Left lung (tissue), 10 donors: ENCODE results near the gene NPY2R. TPM values are rescaled to one million over a fixed set of nuclear protein-coding genes. Genes with fewer than 3 reads are reported as not detected.

Experiments used
- ATAC-seq: fragments of 200-7000 bp; cut with Tn5 transposase; one replicate; pipeline ENCODE4 v1.9.1; 2020; ENCODE audit warnings: moderate library complexity
- DNase-seq, 4 donors: peaks; one replicate each; pipeline ENCODE4 v3.0.0-alpha.2; 2013 to 2020
- H3K27ac ChIP-seq, 2 donors: fragments of 200-600 bp; sonication (generic) in 1 of 2; one replicate each; pipeline versions ENCODE4 v1.5.0 to v1.8.0; 2020 to 2021
- H3K27me3 ChIP-seq, 2 donors: fragments of 200-600 bp; sonication (generic) in 1 of 2; one replicate each; pipeline versions ENCODE4 v1.5.0 to v1.8.0; 2020 to 2021
- H3K36me3 ChIP-seq, 2 donors: fragments of 200-600 bp; sonication (generic) in 1 of 2; one replicate each; pipeline versions ENCODE4 v1.5.0 to v1.8.0; 2020 to 2021
- H3K4me1 ChIP-seq, 2 donors: fragments of 200-600 bp; one replicate each; pipeline ENCODE4 v1.8.0; 2021
- H3K4me3 ChIP-seq, 2 donors: fragments of 200-600 bp; sonication (generic) in 1 of 2; one replicate each; pipeline versions ENCODE4 v1.5.0 to v1.8.0; 2020 to 2021; ENCODE audit warnings: mild to moderate bottlenecking in 1 of 2
- H3K9me3 ChIP-seq, 2 donors: fragments of 200-600 bp; sonication (generic) in 1 of 2; one replicate each; pipeline versions ENCODE4 v1.5.0 to v1.8.0; 2020 to 2021
- intact Hi-C, 2 donors: fragments of 100-400 bp; cut with DNase I; formaldehyde crosslinking; loops; one replicate each; pipeline versions ENCODE4 v1.11.2 to v1.14.2; 2022
- polyA plus RNA-seq, 6 donors: library from polyadenylated mRNA; unstranded; fragments of 120-200 nt; gene quantifications; one replicate each; pipeline ENCODE4 v1.2.1, GENCODE V29; 2013; ENCODE audit not compliant: insufficient read length in 6 of 6
- total RNA-seq, 2 donors: library from RNA; stranded (reverse); fragmentation: NEBNext Ultra II Directional; extraction: Animal tissue kit (Norgen Biotek cat#: 25700); gene quantifications; one replicate each; pipeline ENCODE4 v1.2.1, GENCODE V29; 2021
- TF ChIP-seq, protein P1 (sequence below), 2 donors: fragments of 200-600 bp; sonication (generic) in 1 of 2; IDR thresholded peaks; one replicate each; pipeline versions ENCODE4 v1.5.0 to v1.8.0; 2021; ENCODE audit warnings: antibody characterized with exemption in 2 of 2
- donor health status: DM: no; HTN: yes; CAD: no.
- donor health status: DM: no; HTN: no; CAD: no.

NPY2R gene
- total and polyA plus RNA-seq, 8 donors: 0.08 to 0.14 (median 0.11) TPM; not detected in 4

DNA sequence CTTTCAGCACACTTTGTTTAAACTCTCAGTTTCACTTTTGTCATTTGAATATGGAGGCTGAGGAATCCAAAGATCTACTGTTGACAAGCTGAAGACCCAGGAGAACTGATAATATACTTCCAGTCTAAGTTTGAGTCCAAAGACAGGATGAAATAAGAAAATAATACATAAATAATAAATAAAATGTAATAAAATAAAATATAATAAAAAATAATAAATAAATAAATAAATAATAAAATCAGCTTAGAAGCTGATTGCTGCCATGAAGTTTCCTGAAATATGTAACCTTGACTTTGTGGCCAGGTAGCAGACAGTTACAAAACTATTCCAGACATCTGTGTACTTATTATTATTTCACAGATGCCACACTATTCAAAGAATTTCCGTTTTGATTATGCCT, 55.0 kb downstream of the NPY2R start:
- intact Hi-C loops: no loop called here
- Histone ChIP-seq H3K27ac (no peak overlapping the region), H3K36me3 (no peaks in the 10 kb centered on the region), H3K27me3 (no peaks in the 10 kb centered on the region), H3K4me1 (no peaks in the 10 kb centered on the region), H3K9me3 (no peaks in the 10 kb centered on the region), H3K4me3 (no peak overlapping the region)
- TF ChIP-seq, protein P1, sequence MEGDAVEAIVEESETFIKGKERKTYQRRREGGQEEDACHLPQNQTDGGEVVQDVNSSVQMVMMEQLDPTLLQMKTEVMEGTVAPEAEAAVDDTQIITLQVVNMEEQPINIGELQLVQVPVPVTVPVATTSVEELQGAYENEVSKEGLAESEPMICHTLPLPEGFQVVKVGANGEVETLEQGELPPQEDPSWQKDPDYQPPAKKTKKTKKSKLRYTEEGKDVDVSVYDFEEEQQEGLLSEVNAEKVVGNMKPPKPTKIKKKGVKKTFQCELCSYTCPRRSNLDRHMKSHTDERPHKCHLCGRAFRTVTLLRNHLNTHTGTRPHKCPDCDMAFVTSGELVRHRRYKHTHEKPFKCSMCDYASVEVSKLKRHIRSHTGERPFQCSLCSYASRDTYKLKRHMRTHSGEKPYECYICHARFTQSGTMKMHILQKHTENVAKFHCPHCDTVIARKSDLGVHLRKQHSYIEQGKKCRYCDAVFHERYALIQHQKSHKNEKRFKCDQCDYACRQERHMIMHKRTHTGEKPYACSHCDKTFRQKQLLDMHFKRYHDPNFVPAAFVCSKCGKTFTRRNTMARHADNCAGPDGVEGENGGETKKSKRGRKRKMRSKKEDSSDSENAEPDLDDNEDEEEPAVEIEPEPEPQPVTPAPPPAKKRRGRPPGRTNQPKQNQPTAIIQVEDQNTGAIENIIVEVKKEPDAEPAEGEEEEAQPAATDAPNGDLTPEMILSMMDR (IDR thresholded peaks at IDR 0.05): no peak
- no peak for ATAC-seq
- DNase-seq: no peak

DNA sequence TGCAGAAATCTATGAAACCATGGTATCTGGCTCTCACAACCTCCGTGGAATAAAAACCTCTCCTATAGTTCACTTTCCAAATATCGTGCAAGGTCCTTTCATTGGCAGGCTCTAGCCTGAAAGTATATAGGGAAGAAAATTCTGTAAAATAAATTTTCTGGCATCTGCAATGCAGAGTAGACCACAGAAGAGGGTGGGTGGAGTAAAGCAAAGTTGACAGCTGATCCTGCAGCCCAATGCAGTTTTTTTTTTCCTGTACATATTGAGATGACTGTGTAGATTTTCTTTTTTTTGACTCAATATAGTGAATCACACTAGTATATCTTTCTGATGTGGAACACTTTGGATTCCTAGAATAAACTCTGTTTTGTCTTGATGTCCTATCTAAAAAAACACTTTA, 56.7 kb downstream of the NPY2R start:
- no peak overlapping the region for H3K27ac ChIP-seq
- ATAC-seq (no peak), DNase-seq (no peak)
- H3K4me1 ChIP-seq: no peaks in the 10 kb centered on the region
- no peaks in the 10 kb centered on the region for H3K27me3 ChIP-seq
- no peaks in the 10 kb centered on the region for H3K36me3 ChIP-seq
- H3K9me3 ChIP-seq: no peaks in the 10 kb centered on the region
- intact Hi-C loops: no loop called here
- TF ChIP-seq, protein P1 (IDR thresholded peaks at IDR 0.05): no peak
- no peak overlapping the region for H3K4me3 ChIP-seq

Other genes starting within 250 kb of the NPY2R start
- 10 to 100 TPM; 12.2 to 20.7 TPM for gene MAP9, start 168.3 kb downstream of the NPY2R start, total RNA-seq
- 10 to 100 TPM; 19.3 to 21.7 (median 21.3) TPM for gene MAP9, start 168.3 kb downstream of the NPY2R start, polyA plus RNA-seq